Body of pancreas (tissue), 4 donors: ENCODE data around the gene USF3.

Experiments used
- POLR2A ChIP-seq, 3 donors: fragments of 450-650 bp; IDR thresholded peaks; one replicate each; pipeline ENCODE4 v1.6.1; 2016; ENCODE audit warnings: antibody characterized with exemption in 3 of 3, mild to moderate bottlenecking in 2 of 3
- TF ChIP-seq, protein P1 (sequence below), 7 experiments: fragments of 450-650 bp in 4 of 7; fragments of 200-600 bp in 3 of 7; sonication (generic) in 3 of 7; IDR thresholded peaks; one replicate each; pipeline ENCODE4 v1.5.1; 2016 to 2019; ENCODE audit warnings: antibody characterized with exemption in 7 of 7

DNA sequence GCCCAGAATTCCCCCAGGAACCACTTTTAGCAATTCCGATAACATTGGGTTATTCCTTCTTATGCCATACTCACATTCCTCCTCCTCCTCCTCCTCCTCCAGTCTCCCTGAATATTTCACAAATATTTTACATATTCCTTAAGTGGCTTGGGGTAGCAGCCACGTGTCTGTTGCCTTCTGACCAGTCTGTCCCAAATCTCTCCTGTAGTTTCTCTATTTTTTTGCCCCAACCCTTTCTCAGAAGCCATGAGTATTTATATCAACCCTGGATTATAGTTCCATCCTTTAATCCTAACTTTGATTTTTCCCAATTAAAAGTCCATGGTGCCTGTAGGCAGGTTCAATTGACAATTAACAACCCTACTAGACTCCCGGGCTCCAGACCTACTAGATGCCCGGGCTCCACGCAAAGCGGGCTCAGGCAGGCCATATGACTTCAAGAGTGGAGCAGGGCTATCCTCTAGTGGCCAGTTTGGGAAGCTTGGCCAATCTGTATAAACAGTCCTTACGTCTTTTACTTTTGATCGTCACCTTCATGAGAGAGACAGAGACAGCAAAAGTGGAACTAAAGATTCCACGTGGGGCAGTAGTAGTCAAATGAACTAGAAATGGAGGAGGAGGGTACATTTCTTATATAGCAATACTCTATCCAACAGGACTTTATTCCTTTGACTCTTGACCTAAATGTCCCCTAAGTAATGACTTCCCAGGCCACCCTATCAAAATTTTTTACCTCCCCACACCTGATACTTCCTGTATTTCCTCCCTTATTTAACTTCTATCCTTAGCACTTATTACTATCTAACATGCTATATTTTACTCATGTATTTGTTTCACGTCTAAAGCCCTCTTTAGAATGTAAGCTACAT, 69.7 kb downstream of the USF3 start:
- TF ChIP-seq, protein P1, sequence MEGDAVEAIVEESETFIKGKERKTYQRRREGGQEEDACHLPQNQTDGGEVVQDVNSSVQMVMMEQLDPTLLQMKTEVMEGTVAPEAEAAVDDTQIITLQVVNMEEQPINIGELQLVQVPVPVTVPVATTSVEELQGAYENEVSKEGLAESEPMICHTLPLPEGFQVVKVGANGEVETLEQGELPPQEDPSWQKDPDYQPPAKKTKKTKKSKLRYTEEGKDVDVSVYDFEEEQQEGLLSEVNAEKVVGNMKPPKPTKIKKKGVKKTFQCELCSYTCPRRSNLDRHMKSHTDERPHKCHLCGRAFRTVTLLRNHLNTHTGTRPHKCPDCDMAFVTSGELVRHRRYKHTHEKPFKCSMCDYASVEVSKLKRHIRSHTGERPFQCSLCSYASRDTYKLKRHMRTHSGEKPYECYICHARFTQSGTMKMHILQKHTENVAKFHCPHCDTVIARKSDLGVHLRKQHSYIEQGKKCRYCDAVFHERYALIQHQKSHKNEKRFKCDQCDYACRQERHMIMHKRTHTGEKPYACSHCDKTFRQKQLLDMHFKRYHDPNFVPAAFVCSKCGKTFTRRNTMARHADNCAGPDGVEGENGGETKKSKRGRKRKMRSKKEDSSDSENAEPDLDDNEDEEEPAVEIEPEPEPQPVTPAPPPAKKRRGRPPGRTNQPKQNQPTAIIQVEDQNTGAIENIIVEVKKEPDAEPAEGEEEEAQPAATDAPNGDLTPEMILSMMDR (IDR thresholded peaks at IDR 0.05), result peak; percentile 70 to 91 (median 88)
- TF ChIP-seq POLR2A (IDR thresholded peaks at IDR 0.05), result no peak
